ENCODE measurements around the gene ZBTB20. TPM values are rescaled to one million over a fixed set of nuclear protein-coding genes. Genes with fewer than 3 reads are reported as not detected.

ZBTB20 gene
- total and polyA plus RNA-seq, 7 donors, result under 0.01 to 113 (median 58.6) TPM

DNA sequence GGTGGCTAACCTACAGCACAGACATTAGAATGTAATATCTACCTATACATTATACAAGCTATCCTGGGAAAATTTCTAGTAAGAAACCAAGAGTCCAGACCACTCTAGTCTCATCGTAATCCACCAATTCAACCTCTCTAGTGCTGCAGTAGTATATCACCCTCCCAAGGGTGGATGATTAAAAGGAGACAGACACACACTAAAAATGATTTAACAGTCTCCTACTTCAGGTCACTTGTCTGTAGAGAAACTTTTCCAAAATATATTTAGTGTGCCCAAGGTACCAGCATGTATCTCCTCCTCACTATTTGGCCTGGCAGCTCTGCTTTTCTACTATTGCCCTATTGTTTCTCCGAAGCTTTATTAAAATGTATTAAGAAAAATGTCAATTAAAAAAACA lies 45.0 kb downstream of the ZBTB20 start:
- Histone ChIP-seq H3K27me3 (no peaks in the 10 kb centered on the region), H3K4me1 (peaks cover 0 to 36% (median 16%) of the 10 kb centered on the region in 4 donors), H3K4me3 (no peak overlapping the region), H3K36me3 (no peaks in the 10 kb centered on the region), H3K9me3 (peaks cover 0 to 5% (median 0%) of the 10 kb centered on the region in 4 donors), H3K27ac (no peak overlapping the region)
- intact Hi-C loops (cut with DNase I), result loop anchor here (5.0 kb wide), 1 partner anchor 45 kb away; the partner anchor contains the start of gene ZBTB20
- TF ChIP-seq, protein P1, sequence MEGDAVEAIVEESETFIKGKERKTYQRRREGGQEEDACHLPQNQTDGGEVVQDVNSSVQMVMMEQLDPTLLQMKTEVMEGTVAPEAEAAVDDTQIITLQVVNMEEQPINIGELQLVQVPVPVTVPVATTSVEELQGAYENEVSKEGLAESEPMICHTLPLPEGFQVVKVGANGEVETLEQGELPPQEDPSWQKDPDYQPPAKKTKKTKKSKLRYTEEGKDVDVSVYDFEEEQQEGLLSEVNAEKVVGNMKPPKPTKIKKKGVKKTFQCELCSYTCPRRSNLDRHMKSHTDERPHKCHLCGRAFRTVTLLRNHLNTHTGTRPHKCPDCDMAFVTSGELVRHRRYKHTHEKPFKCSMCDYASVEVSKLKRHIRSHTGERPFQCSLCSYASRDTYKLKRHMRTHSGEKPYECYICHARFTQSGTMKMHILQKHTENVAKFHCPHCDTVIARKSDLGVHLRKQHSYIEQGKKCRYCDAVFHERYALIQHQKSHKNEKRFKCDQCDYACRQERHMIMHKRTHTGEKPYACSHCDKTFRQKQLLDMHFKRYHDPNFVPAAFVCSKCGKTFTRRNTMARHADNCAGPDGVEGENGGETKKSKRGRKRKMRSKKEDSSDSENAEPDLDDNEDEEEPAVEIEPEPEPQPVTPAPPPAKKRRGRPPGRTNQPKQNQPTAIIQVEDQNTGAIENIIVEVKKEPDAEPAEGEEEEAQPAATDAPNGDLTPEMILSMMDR (IDR thresholded peaks at IDR 0.05), result no peak
- no peak for TF ChIP-seq POLR2AphosphoS5 (IDR thresholded peaks at IDR 0.05)
- TF ChIP-seq POLR2A (IDR thresholded peaks at IDR 0.05), result no peak
- TF ChIP-seq EP300 (IDR thresholded peaks at IDR 0.05), result no peak
- DNase-seq, result no peak
- WGBS, 2 donors, result 97 to 98% methylated on average over 2 of the region's 2 CpGs

DNA sequence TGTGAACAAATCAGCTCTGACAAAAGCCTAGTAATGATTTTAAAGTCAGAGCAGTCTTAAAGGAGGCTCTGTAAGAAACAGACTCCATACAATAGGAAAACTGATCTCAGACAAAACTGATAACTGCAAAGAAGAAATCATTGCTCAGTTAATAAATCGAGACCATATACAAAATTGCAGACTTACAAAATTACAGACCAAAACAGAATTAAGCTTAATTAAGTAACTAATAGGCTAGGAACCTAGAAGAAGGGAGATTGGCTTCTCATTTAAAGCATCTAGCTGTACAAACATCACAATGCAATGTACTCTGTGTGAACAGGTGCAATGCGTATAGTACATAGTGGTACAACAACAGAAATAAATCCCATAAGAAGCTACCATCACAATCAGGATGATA lies 46.3 kb downstream of the ZBTB20 start:
- no peak for TF ChIP-seq POLR2A (IDR thresholded peaks at IDR 0.05)
- TF ChIP-seq EP300 (IDR thresholded peaks at IDR 0.05), result no peak
- TF ChIP-seq, protein P1 (IDR thresholded peaks at IDR 0.05), result no peak
- TF ChIP-seq POLR2AphosphoS5 (IDR thresholded peaks at IDR 0.05), result no peak
- Histone ChIP-seq H3K4me1 (peaks cover 0 to 41% (median 18%) of the 10 kb centered on the region in 4 donors), H3K9me3 (peaks cover 0 to 5% (median 0%) of the 10 kb centered on the region in 4 donors), H3K36me3 (no peaks in the 10 kb centered on the region), H3K4me3 (peak overlapping the region in 3 of 4 donors; percentile 34 to 45 (median 42)), H3K27ac (peak overlapping the region; percentile 48 to 78 (median 72)), H3K27me3 (no peaks in the 10 kb centered on the region)
- no peak for DNase-seq
- 16 to 69% methylated on average over 2 of the region's 2 CpGs for WGBS, 2 donors
- intact Hi-C loops (cut with DNase I), result loop anchor here (5.0 kb wide), 1 partner anchor 46 kb away; the partner anchor contains the start of gene ZBTB20

DNA sequence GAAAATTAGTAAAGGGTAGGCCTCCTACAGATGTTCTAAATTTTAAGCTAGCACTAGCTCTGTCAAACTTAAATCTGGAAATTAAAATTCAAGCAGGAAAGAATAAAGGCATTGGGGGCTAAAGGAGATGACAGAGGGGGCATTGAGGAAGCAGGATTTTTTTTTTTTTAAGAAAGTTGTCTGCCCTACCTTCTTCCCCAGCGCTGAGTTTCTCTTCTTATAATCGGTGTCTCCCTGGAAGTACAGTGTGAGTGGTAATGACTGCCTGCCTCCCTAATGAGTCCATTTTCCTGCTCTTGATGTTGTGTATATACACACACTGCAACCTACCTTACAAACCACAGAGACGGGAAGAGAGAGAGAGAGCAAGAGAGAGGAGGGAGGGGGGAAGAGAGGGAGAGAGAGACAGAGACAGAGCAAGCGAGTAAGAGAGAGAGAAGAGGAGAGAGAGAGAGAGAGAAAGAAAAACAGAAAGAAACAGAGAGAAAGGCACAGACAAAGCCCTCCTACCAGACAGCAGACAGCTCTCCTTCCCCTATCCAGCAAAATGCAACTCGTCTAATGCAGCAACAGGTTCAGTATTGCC lies 47.0 kb downstream of the ZBTB20 start:
- WGBS, 2 donors, result 0 to 1% methylated on average over 5 of the region's 5 CpGs
- Histone ChIP-seq H3K4me3 (peak overlapping the region; percentile 11 to 45 (median 38)), H3K27me3 (no peaks in the 10 kb centered on the region), H3K4me1 (peaks cover 0 to 47% (median 18%) of the 10 kb centered on the region in 4 donors), H3K9me3 (peaks cover 0 to 5% (median 0%) of the 10 kb centered on the region in 4 donors), H3K36me3 (no peaks in the 10 kb centered on the region), H3K27ac (peak overlapping the region; percentile 48 to 78 (median 72))
- intact Hi-C loops (cut with DNase I), result loop anchor here (5.0 to 10.0 kb wide), 2 partner anchors 47 to 475 kb away; partner anchors contain the start of gene ZBTB20
- no peak for DNase-seq
- TF ChIP-seq, protein P1 (IDR thresholded peaks at IDR 0.05), result no peak
- peak in 3 of 4 donors; percentile 15 to 41 (median 39) for TF ChIP-seq POLR2AphosphoS5 (IDR thresholded peaks at IDR 0.05)
- TF ChIP-seq EP300 (IDR thresholded peaks at IDR 0.05), result no peak
- no peak for TF ChIP-seq POLR2A (IDR thresholded peaks at IDR 0.05)

DNA sequence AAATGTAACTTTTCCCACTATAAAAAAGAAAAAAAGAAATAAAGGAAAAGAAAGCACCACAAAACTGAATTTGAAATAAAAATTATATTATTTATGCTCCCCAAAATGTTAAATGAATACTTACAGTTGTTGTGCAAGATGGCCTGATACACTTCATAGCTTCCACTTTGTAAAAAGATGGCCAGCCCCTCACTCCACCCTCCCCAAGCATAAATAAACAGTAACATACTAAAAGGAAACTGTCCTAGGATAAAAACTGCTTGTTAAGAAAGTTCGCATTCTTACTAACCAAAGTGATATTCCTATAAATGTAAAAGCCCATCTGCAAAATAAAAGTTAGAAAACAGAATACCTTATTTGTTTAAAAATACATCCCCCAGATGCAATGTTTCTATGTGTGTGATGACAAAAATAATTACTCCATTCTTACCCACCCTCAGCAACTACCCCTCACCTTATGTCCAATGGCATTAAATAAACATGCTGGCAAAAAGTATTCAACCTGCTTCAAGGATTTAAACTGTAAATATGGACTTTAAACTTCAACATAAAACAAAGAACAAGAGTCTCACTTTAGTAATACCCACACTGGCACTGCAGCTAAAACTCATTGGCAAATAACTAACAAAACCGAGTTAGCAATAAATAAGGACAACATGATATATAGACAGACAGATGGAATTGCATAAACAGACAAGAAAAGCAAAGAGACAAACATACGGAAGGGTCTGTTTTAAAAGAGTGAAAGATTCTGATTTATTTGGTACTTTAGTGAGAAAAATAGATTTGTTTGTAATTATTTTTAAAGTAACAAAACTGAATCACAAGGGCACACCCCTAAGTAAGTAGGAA lies 47.7 kb downstream of the ZBTB20 start:
- Histone ChIP-seq H3K27me3 (no peaks in the 10 kb centered on the region), H3K9me3 (peaks cover 0 to 3% (median 0%) of the 10 kb centered on the region in 4 donors), H3K27ac (peak overlapping the region; percentile 48 to 78 (median 72)), H3K4me3 (peak overlapping the region; percentile 11 to 45 (median 38)), H3K36me3 (no peaks in the 10 kb centered on the region), H3K4me1 (peaks cover 0 to 47% (median 18%) of the 10 kb centered on the region in 4 donors)
- DNase-seq, result no peak
- 11 to 38% methylated on average over 3 of the region's 3 CpGs for WGBS, 2 donors
- TF ChIP-seq POLR2A (IDR thresholded peaks at IDR 0.05) (no peak), POLR2AphosphoS5 (IDR thresholded peaks at IDR 0.05) (no peak), EP300 (IDR thresholded peaks at IDR 0.05) (no peak)
- TF ChIP-seq, protein P1 (IDR thresholded peaks at IDR 0.05), result no peak
- intact Hi-C loops (cut with DNase I), result loop anchor here (10.0 kb wide), 1 partner anchor 475 kb away; no protein-coding TSS in a partner anchor
